NCI-H146 treated with DMSO at 0.1 percent for 48 hours (cell line): ENCODE measurements around the gene KNL1.
"Not testable (repeated sequence)": the region's sequence is repeated elsewhere in the genome, so short reads cannot be mapped to it uniquely, and the experiment has no call there.

Experiments
- DNase-seq: peaks from one replicate; lab custom pipeline; 2025; ENCODE audit not compliant: unreplicated experiment; lab: John Stamatoyannopoulos, UW

The KNL1 gene

GRCh38 chr15:40650479-40650878, 56.4 kb downstream of the KNL1 start:
- DNase-seq, result no peak

- no peak for DNase-seq
Measured at GRCh38 chr15:40660686-40661085, 66.6 kb downstream of the KNL1 start.

- no peak for DNase-seq
Measured at GRCh38 chr15:40664909-40665308, 70.9 kb downstream of the KNL1 start.

DNA sequence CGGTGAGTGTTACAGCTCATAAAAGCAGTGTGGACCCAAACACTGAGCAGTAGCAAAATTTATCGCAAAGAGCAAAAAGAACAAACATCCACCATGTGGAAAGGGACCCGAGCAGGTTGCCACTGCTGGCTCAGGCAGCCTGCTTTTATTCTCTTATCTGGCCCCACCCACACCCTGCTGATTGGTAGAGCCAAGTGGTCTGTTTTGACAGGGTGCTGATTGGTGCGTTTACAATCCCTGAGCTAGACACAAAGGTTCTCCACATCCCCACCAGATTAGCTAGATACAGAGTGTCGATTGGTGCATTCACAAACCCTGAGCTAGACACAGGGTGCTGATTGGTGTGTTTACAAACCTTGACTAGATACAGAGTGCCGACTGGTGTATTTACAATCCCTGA, 82.2 kb downstream of the KNL1 start:
- DNase-seq, result not testable (repeated sequence)

GRCh38 chr15:40676906-40677305, 82.9 kb downstream of the KNL1 start:
- not testable (repeated sequence) for DNase-seq

DNA sequence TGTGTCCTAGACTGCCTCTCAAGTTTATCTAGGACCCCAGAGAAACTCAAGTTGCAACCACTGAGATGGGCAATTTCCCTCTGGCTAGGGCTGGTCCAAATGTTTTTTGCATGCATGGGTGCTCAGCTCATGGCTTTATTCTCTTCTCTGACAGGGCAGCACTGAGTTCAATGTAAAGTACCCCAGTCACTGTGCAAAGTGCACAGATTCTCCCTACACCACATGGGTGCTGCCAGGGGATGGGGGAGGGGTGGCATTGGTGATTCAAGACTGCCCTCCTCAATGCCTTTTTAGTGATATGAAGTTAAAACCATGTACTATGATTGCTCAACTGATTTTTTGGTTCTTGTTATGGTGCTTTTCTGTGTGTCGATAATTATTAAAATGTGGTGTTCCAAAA, 86.1 kb downstream of the KNL1 start:
- no peak for DNase-seq

GRCh38 chr15:40680959-40681358, 86.9 kb downstream of the KNL1 start:
- DNase-seq, result not testable (repeated sequence)

DNA sequence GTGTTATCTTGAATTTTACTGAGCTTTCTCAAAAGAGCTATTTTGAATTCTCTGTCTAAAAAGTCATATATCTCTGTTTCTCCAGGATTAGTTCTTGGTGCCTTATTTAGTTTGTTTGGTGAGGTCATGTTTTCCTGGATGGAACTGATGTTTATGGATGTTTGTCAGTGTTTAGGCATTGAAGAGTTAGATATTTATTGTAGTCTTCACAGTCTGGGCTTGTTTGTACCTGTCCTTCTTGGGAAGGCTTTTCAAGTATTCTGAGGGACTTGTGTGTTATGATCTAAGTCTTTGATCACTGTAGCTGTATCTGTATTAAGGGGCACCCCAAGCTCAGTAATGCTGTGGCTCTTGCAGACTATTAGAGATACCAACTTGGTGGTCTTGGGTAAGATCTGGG, 90.3 kb downstream of the KNL1 start:
- DNase-seq, result no peak

- no peak for DNase-seq
Measured at GRCh38 chr15:40685376-40685775, 91.3 kb downstream of the KNL1 start.

DNA sequence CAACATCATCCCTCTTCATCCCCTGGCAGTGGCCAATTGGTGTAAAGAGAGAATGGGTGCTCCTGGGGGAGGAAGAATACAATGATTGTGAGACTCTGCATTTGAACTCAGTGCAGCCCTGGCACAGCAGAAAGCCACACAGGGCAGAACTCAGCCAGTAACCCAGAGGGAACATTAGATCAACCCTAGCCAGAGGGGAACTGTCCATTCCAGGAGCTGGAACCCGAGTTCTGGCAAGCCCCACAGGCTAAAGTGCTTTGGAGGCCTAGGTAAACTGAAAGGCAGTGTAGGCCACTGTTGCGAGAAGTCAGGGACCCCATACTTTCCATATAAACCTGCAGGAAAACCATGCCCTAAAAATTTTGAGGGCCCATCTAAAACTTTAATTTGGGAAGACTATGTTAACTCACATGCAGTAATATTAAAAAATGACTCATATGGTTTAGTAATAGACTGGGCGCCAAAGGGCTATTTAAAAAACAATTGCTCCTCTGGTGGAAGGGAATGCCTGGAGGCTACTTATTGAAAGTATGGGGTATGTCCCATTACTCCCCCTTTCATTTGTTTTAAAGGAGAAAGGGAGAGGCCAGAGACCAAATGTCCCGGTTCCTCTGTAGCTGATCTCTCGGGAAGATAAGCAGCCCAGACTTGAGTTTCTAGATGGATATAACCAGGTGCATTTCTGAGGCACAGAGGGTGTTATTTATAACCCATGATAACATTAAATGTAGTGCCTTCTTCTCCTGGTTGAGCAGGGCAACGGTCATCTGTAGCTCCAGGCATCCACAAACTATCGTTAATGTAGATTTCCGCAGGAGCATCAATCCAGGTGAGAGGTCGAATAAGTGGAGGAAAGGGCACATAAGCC, 95.1 kb downstream of the KNL1 start:
- DNase-seq, result no peak

DNA sequence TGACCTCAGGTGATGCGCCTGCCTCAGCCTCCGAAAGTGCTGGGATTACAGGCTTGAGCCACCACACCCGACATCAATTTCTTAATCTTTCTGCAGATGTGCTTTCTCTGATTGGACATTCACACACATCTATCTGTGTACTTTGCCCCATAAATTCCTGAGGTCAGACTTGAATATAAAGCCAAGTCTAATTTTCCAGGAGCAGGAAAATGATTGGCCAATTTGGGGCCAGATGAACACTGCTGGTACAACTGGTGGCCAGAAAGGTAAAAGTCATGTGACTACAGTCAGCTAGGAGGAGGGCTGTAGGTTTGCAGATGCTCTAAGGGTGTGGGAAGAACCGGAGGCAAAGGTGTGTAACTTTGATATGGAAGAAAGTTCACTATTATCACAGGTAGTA, 97.7 kb downstream of the KNL1 start:
- no peak for DNase-seq

GRCh38 chr15:40693904-40694687, 100.0 kb downstream of the KNL1 start:
- no peak for DNase-seq

DNA sequence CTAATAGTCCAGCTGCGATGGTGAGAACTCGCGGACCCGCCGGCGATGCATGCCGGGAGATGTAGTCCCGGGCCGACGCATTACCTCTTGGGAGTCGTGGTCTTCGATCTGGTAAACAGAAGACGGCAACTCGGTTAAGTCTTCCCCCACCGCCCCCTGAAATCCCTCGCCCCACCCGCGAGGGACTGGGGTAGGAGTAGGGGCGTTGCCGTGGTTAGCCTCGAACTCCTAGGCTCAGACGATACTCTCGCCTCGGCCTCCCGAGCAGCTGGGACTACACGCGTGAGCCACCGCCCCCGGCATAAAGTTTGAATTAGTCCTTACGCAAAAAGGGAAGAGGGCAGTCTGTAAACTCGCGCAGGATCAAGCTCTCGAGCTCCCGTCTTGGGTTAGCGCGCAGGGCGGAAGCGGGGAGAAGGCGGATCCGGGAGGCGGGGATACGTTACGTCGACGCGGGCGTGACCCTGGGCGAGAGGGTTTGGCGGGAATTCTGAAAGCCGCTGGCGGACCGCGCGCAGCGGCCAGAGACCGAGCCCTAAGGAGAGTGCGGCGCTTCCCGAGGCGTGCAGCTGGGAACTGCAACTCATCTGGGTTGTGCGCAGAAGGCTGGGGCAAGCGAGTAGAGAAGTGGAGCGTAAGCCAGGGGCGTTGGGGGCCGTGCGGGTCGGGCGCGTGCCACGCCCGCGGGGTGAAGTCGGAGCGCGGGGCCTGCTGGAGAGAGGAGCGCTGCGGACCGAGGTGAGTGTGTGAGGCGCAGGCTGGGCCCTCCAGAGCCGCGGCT, 100.8 kb downstream of the KNL1 start, which contains the start of gene RAD51:
Gene RAD51, plus strand, starts transcription at position 487 of the 781 bp plus-strand sequence. CDS start 3,585 bp downstream, outside the sequence.
- DNase-seq, result peak; percentile 64

- no peak for DNase-seq
Measured at GRCh38 chr15:40695469-40695890, 101.4 kb downstream of the KNL1 start.

- DNase-seq, result no peak
Measured at GRCh38 chr15:40696228-40696627, 102.2 kb downstream of the KNL1 start.

DNA sequence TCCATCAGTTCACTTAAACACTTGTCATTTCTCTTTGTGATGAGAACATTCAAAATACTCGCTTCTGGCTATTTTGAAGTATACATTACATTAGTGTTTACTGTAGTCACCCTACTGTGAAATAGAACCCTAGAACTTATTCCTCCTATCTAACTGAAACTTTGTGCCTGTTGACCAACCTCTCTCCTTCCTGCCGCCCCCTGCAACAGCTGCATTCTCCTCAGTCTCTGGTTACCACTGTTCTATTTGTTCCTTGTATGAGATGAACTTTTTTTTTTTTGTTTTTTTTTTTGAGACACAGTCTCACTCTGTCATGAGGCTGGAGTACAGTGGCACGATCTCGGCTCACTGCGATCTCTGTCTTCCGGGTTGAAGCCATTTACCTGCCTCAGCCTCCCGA, 103.9 kb downstream of the KNL1 start:
- no peak for DNase-seq

DNA sequence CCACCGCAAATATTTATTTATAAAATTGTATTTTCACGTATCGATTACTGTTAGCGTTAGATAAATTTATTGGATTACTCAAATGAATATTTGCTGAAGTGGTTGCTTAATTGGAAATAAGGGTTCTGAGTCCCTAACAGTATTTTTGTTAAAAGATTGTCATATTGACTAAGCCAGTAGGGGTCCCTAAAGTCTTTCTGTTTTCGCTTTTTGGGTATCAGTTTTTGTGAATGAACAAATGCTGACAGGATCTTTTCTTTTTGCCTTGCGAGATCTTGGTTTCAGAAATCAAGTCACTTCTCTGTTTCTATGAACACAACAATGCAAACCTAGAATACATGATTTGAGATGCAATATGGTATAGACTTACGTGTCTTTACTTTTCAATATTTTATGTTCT, 108.0 kb downstream of the KNL1 start:
- DNase-seq, result no peak

DNA sequence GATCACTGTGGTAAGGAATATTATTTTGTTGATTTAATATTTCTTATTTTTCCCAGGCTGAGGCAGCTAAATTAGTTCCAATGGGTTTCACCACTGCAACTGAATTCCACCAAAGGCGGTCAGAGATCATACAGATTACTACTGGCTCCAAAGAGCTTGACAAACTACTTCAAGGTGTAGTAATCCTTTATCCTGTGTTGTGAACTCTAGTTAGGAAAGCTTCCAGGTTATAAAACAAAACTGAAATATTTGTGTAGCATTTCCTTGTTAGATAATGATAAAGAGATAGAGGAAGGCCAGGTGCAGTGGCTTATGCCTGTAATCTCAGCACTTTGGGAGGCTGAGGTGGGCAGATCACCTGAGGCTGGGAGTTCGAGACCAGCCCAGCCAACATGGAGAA, 112.1 kb downstream of the KNL1 start:
- no peak for DNase-seq
